Neural cell (in vitro differentiated cells): ENCODE results near the gene UHMK1. TPM values are rescaled to one million over a fixed set of nuclear protein-coding genes. Genes with fewer than 3 reads are reported as not detected.

Experiments used
- H2AFZ ChIP-seq: fragments of 200-600, 300-800 bp; sonication (generic), shearing (Covaris generic); 2 replicates; pipeline ENCODE4 v1.6.0; 2014; ENCODE audit warnings: low read depth, mild to moderate bottlenecking, antibody characterized with exemption, low read length, moderate library complexity
- H3F3A ChIP-seq: fragments of 200-600 bp; shearing (Covaris generic); 2 replicates; pipeline ENCODE4 v1.6.1; 2016; ENCODE audit warnings: mild to moderate bottlenecking, moderate library complexity, mixed read lengths, antibody characterized with exemption, low read length; ENCODE audit not compliant: insufficient read depth, poor library complexity, severe bottlenecking
- H3K27ac ChIP-seq: fragments of 200-600, 300-800 bp; sonication (generic), shearing (Covaris generic); 2 replicates; pipeline ENCODE4 v1.5.1; 2014; ENCODE audit warnings: mild to moderate bottlenecking, low read length, moderate library complexity
- H3K27me3 ChIP-seq: fragments of 300-800, 200-600 bp; sonication (generic), shearing (Covaris generic); 2 replicates; pipeline ENCODE4 v1.6.0; 2014; ENCODE audit warnings: mild to moderate bottlenecking, low read depth, low read length, moderate library complexity; ENCODE audit not compliant: insufficient read depth
- H3K36me3 ChIP-seq: fragments of 300-800, 200-600 bp; sonication (generic), shearing (Covaris generic); 2 replicates; pipeline ENCODE4 v1.5.1; 2014; ENCODE audit warnings: mild to moderate bottlenecking, antibody characterized with exemption, low read length, moderate library complexity; ENCODE audit not compliant: insufficient read depth
- H3K4me2 ChIP-seq: fragments of 300-800, 200-600 bp; sonication (generic), shearing (Covaris generic); 2 replicates; pipeline ENCODE4 v1.6.0; 2014; ENCODE audit warnings: mild to moderate bottlenecking, low read length
- H3K4me3 ChIP-seq: fragments of 300-800, 200-600 bp; sonication (generic), shearing (Covaris generic); 2 replicates; pipeline ENCODE4 v1.5.1; 2014; ENCODE audit warnings: mild to moderate bottlenecking, low read length, moderate library complexity
- H3K79me2 ChIP-seq: fragments of 200-600 bp; shearing (Covaris generic); replicated peaks from 2 replicates; pipeline ENCODE4 v1.6.0; 2014; ENCODE audit warnings: mild to moderate bottlenecking, low read length, moderate library complexity; ENCODE audit not compliant: insufficient read depth
- H3K9ac ChIP-seq: fragments of 300-800, 200-600 bp; sonication (generic), shearing (Covaris generic); 2 replicates; pipeline ENCODE4 v1.6.1; 2016; ENCODE audit warnings: mild to moderate bottlenecking, low read length, mixed read lengths
- H3K9me2 ChIP-seq: fragments of 200-600 bp; shearing (Covaris generic); 2 replicates; pipeline ENCODE4 v1.6.1; 2016; ENCODE audit warnings: mild to moderate bottlenecking, low read length, mixed read lengths; ENCODE audit not compliant: insufficient read depth
- H3K9me3 ChIP-seq: fragments of 200-600, 300-800 bp; sonication (generic), shearing (Covaris generic); 2 replicates; pipeline ENCODE4 v1.6.1; 2016; ENCODE audit warnings: mild to moderate bottlenecking, mixed run types, low read length, moderate library complexity, mixed read lengths
- H4K20me1 ChIP-seq: fragments of 200-600 bp; shearing (Covaris generic); 2 replicates; pipeline ENCODE4 v1.6.1; 2016; ENCODE audit warnings: mild to moderate bottlenecking, mixed run types; ENCODE audit not compliant: insufficient read depth
- CTCF ChIP-seq: fragments of 450-650 bp; IDR thresholded peaks from 2 replicates; pipeline ENCODE4 v1.5.1; 2014; ENCODE audit warnings: antibody characterized with exemption, mild to moderate bottlenecking, moderate library complexity; ENCODE audit not compliant: poor library complexity, severe bottlenecking
- EP300 ChIP-seq: fragments of 450-650 bp; conservative IDR thresholded peaks from 2 replicates; pipeline ENCODE4 v1.6.1; 2014; ENCODE audit warnings: antibody characterized with exemption, mild to moderate bottlenecking, moderate library complexity; ENCODE audit not compliant: poor library complexity, severe bottlenecking
- EZH2 ChIP-seq: fragments of 200-600, 300-800 bp; shearing (Covaris generic), sonication (generic); IDR thresholded peaks from 2 replicates; pipeline ENCODE4 v1.6.1; 2014; ENCODE audit warnings: antibody characterized with exemption, low read length, borderline replicate concordance, mild to moderate bottlenecking; ENCODE audit not compliant: insufficient read depth, poor library complexity, severe bottlenecking
- MXI1 ChIP-seq: fragments of 450-650 bp; conservative IDR thresholded peaks from 2 replicates; pipeline ENCODE4 v1.6.1; 2014; ENCODE audit warnings: antibody characterized with exemption, mild to moderate bottlenecking; ENCODE audit not compliant: poor library complexity, severe bottlenecking
- POLR2AphosphoS5 ChIP-seq: IDR thresholded peaks from 2 replicates; pipeline ENCODE4 v1.6.1; 2012
- RAD21 ChIP-seq: fragments of 450-650 bp; conservative IDR thresholded peaks from 2 replicates; pipeline ENCODE4 v1.6.1; 2014; ENCODE audit warnings: antibody characterized with exemption, mild to moderate bottlenecking, moderate library complexity
- REST ChIP-seq: IDR thresholded peaks from 2 replicates; pipeline ENCODE4 v1.6.1; 2012; ENCODE audit warnings: borderline replicate concordance
- SMC3 ChIP-seq: fragments of 450-650 bp; conservative IDR thresholded peaks from 2 replicates; pipeline ENCODE4 v1.6.1; 2014; ENCODE audit warnings: antibody characterized with exemption, mild to moderate bottlenecking, moderate library complexity; ENCODE audit not compliant: poor library complexity
- TAF1 ChIP-seq: IDR thresholded peaks from 2 replicates; pipeline ENCODE4 v1.6.1; 2012; ENCODE audit warnings: low read depth
- polyA plus RNA-seq: library from polyadenylated mRNA; depleted of rRNA; stranded (reverse); fragments of >200 nt; gene quantifications from 2 replicates; pipeline ENCODE4 v1.2.3, GENCODE V29; 2014

UHMK1 gene
- polyA plus RNA-seq, 1 donor from 2014 or later: 22.2 TPM

- Histone ChIP-seq H2AFZ (no peak overlapping the region), H3K9ac (no peak overlapping the region)
These were observed 51.4 kb downstream of the UHMK1 start for GRCh38 chr1:162549001-162549400.

GRCh38 chr1:162550925-162551324 lies 53.3 kb downstream of the UHMK1 start:
- no peaks in the 10 kb centered on the region for H3K27me3 ChIP-seq
- H3K9ac ChIP-seq: no peak overlapping the region
- H3K4me3 ChIP-seq: no peak overlapping the region
- H3K9me3 ChIP-seq: no peaks in the 10 kb centered on the region
- H3K4me2 ChIP-seq: no peak overlapping the region
- no peak overlapping the region for H2AFZ ChIP-seq
- H4K20me1 ChIP-seq: no peaks in the 10 kb centered on the region
- no peaks in the 10 kb centered on the region for H3K79me2 ChIP-seq
- no peaks in the 10 kb centered on the region for H3K9me2 ChIP-seq
- no peaks in the 10 kb centered on the region for H3K36me3 ChIP-seq
- no peak overlapping the region for H3K27ac ChIP-seq
- no peaks in the 10 kb centered on the region for H3F3A ChIP-seq
- no peak for TF ChIP-seq POLR2AphosphoS5
- TF ChIP-seq EZH2: no peak
- no peak for TF ChIP-seq TAF1
- TF ChIP-seq REST: no peak
- TF ChIP-seq SMC3: no peak
- no peak for TF ChIP-seq EP300
- no peak for TF ChIP-seq CTCF

More at GRCh38 chr1:162549001-162549400, 51.4 kb downstream of the UHMK1 start:
- Histone ChIP-seq H3K79me2 (no peaks in the 10 kb centered on the region), H4K20me1 (no peaks in the 10 kb centered on the region), H3K4me2 (no peak overlapping the region), H3F3A (no peaks in the 10 kb centered on the region), H3K9me2 (no peaks in the 10 kb centered on the region), H3K27ac (no peak overlapping the region), H3K4me3 (no peak overlapping the region), H3K27me3 (no peaks in the 10 kb centered on the region), H3K9me3 (no peaks in the 10 kb centered on the region), H3K36me3 (no peaks in the 10 kb centered on the region)
- TF ChIP-seq MXI1 (no peak), TAF1 (no peak), SMC3 (no peak), RAD21 (no peak), CTCF (no peak), EZH2 (no peak), EP300 (no peak), REST (no peak)
